ENCODE results near the gene TMEM37.

GRCh38 chr2:119481501-119482455 lies 50.1 kb downstream of the TMEM37 start:
- TF ChIP-seq CTCF (conservative IDR thresholded peaks at IDR 0.05) (no peak), ZFX (IDR thresholded peaks at IDR 0.05) (no peak)

All from C4-2B (cell line).